Measurements from ENCODE around the gene TTR.

DNA sequence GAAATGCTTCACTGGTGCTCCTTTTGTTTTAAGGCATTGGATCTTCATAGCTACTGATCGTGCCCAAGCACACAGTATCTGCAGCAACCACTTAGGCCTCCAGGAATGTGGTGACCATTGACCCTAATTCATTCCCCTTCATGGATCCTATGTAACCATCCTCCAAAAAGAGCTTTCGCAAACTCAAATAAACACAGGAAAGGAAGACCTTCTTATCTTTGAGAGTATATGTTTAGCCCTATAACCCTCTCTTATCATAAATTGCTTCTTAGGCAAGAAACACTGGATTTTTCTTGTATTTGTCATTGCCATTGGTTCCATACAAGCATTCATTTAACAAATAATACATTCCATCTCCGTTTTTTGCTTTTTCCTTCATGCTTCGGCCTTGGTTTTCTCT lies 4.1 kb upstream of the TTR start:
- TF ChIP-seq CTCF (IDR thresholded peaks at IDR 0.05): no peak
- no peak for TF ChIP-seq POLR2A (IDR thresholded peaks at IDR 0.05)

All from adrenal gland (tissue), 5 donors.